ENCODE data around the gene VIPAS39. TPM values are rescaled to one million over a fixed set of nuclear protein-coding genes. Genes with fewer than 3 reads are reported as not detected.
A peak's percentile ranks its signal among the peaks of the same experiment; 100 is the strongest.

Gene VIPAS39
- total and polyA plus RNA-seq, 2 of the 4 experiments (the other 2 are of a cell fraction): 19.0 to 43.0 TPM

DNA sequence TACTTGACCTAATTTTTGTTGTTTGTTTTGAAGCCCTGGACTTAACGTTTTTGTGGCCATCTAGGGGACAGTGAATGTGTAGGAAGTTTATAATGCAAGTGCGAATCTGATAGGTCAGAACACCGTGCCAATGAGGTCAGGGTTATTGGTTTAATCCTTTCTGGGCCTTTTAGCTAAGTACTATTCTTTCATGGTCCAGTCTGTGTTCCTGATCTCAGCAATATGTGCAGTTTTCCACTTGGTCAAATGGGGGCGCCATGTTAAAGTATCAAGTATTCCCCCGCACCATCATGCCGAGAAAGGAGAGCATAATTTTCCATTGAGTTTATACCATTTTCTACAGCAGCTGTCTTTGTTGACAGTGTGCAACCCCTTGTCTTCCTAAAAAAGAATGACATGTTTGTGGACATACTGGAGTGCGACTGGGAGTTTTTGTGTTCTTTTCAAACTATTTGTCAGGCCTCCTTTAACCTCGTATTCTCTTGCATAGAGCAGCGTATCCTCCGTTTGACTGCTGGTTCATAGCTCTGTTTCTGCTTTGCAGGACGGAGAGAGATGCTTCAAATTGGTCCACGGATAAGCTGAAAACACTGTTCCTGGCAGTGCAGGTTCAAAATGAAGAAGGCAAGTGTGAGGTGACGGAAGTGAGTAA is 1.8 kb upstream of the VIPAS39 start:
- dilution Hi-C loops (cut with HindIII; ENCODE audit: low sequenced_read_pairs, unreplicated experiment): no loop called here
- POLR2A ChIA-PET (ENCODE audit: unreplicated experiment): interaction anchor here (0.5 to 1.0 kb wide), 2 partner anchors 138 to 143 kb away, joined by 3 to 6 read pairs; partner anchors contain the start of gene GSTZ1
- no TSS peak for BruUV-seq (replicated peaks)

More for the DNA sequence above, 1.8 kb upstream of the VIPAS39 start:
- H4K91ac ChIP-seq (ENCODE audit: insufficient read depth, low read depth, low read length): no peak overlapping the region
- H2BK120ac ChIP-seq (ENCODE audit: low read depth, low read length): no peak overlapping the region
- H2BK20ac ChIP-seq (ENCODE audit: low read depth, low read length): no peak overlapping the region
- H3K9ac ChIP-seq (ENCODE audit: low read depth, low read length): peak overlapping the region; percentile 96; the same call in 1 of the 2 replicates
- no peaks in the 10 kb centered on the region for H3K9me3 ChIP-seq (ENCODE audit: control insufficient read depth, insufficient read depth, low read length)
- H2BK5ac ChIP-seq (ENCODE audit: low read depth, low read length, poor library complexity, severe bottlenecking): no peak overlapping the region
- peak overlapping the region; percentile 95 for H3K4me2 ChIP-seq (ENCODE audit: low read depth, low read length)
- ATAC-seq (ENCODE audit: low read depth): peak; percentile 10; the same call in 1 of the 2 replicates
- DNase-seq: peak; percentile 77
- no peak overlapping the region for H4K5ac ChIP-seq (ENCODE audit: low read depth, low read length)
- 80% methylated on average over 3 of the region's 13 CpGs; no CpG with 5 or more reads in 1 of the 2 experiments for WGBS, 2 experiments (ENCODE audit: extremely low coverage in 2 of 2, insufficient read length in 1 of 2)
- H2AFZ ChIP-seq (replicated peaks; ENCODE audit: low read length, poor library complexity): no peak overlapping the region
- peaks cover 3% of the 10 kb centered on the region for H3K4me1 ChIP-seq (ENCODE audit: control insufficient read depth, insufficient read depth, low read length)
- peak; percentile 71 for TF ChIP-seq RAD21 (IDR thresholded peaks at IDR 0.05; ENCODE audit: low read length)
- TF ChIP-seq, protein P1, sequence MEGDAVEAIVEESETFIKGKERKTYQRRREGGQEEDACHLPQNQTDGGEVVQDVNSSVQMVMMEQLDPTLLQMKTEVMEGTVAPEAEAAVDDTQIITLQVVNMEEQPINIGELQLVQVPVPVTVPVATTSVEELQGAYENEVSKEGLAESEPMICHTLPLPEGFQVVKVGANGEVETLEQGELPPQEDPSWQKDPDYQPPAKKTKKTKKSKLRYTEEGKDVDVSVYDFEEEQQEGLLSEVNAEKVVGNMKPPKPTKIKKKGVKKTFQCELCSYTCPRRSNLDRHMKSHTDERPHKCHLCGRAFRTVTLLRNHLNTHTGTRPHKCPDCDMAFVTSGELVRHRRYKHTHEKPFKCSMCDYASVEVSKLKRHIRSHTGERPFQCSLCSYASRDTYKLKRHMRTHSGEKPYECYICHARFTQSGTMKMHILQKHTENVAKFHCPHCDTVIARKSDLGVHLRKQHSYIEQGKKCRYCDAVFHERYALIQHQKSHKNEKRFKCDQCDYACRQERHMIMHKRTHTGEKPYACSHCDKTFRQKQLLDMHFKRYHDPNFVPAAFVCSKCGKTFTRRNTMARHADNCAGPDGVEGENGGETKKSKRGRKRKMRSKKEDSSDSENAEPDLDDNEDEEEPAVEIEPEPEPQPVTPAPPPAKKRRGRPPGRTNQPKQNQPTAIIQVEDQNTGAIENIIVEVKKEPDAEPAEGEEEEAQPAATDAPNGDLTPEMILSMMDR (conservative IDR thresholded peaks at IDR 0.05; ENCODE audit: low read depth, low read length): peak; percentile 78
- TF ChIP-seq CHD1 (IDR thresholded peaks at IDR 0.05; ENCODE audit: low read depth, low read length): no peak
- no peak for TF ChIP-seq ELK1 (IDR thresholded peaks at IDR 0.05; ENCODE audit: borderline replicate concordance, low read depth, low read length)
- peak; percentile 75 for TF ChIP-seq SMC3 (IDR thresholded peaks at IDR 0.05; ENCODE audit: low read depth, low read length)
- TF ChIP-seq NFE2L2 (IDR thresholded peaks at IDR 0.05; ENCODE audit: low read depth, low read length): no peak
- TF ChIP-seq CEBPB (IDR thresholded peaks at IDR 0.05; ENCODE audit: low read depth, low read length): no peak
- H3K4me3 ChIP-seq (ENCODE audit: insufficient read depth, low read depth, low read length): peak overlapping the region; percentile 60; the same call in 1 of the 2 replicates
- peaks cover 14% of the 10 kb centered on the region; the same call in 1 of the 2 replicates for H4K20me1 ChIP-seq (ENCODE audit: insufficient read depth, low read length)
- no peak overlapping the region for H3K18ac ChIP-seq (ENCODE audit: low read depth, low read length)
- intact Hi-C loops (cut with micrococcal nuclease) (loop anchor here (1.0 to 10.0 kb wide), 7 partner anchors 57 to 343 kb away; partner anchors contain the start of genes ADCK1, GSTZ1, POMT2 and SPTLC2), in situ Hi-C loops (cut with MboI; ENCODE audit: low sequenced_read_pairs) (no loop called here)
- H3K79me1 ChIP-seq (ENCODE audit: low read depth in 1 of 2, low read length in 2 of 2): peaks cover 18 to 54% of the 10 kb centered on the region in 2 experiments; a peak in 3 of 4 replicates
- H3K14ac ChIP-seq (replicated peaks; ENCODE audit: low read depth, low read length): no peak overlapping the region
- H3K56ac ChIP-seq (ENCODE audit: extremely low read depth, insufficient read depth, low read length): 0 out of 2 replicates have a peak overlapping the region, but pooled peaks have one; percentile 11
- H3K23ac ChIP-seq (ENCODE audit: low read depth, low read length): peak overlapping the region; percentile 8; the same call in 1 of the 2 replicates
- H3K27ac ChIP-seq (ENCODE audit: insufficient read depth, low read length): no peak overlapping the region
- no peak overlapping the region for H2AK9ac ChIP-seq (replicated peaks; ENCODE audit: low read depth, low read length, poor library complexity)
- no peak overlapping the region for H3K4ac ChIP-seq (ENCODE audit: low read depth, low read length)
- H2AK5ac ChIP-seq (ENCODE audit: low read depth, low read length): no peak overlapping the region
- H3K36me3 ChIP-seq (ENCODE audit: control insufficient read depth, insufficient read depth, low read length): peaks cover 29% of the 10 kb centered on the region
- CTCF ChIA-PET: interaction anchor here (0.7 to 1.3 kb wide), 10 partner anchors 9 to 236 kb away, joined by 3 to 8 read pairs (median 3); no protein-coding TSS in a partner anchor
- no peak overlapping the region for H4K8ac ChIP-seq (ENCODE audit: low read depth in 2 of 2, low read length in 2 of 2)
- H3K27me3 ChIP-seq (ENCODE audit: control insufficient read depth, insufficient read depth, low read length): no peaks in the 10 kb centered on the region
- H3K9me1 ChIP-seq (ENCODE audit: insufficient read depth, low read length): peaks cover 2% of the 10 kb centered on the region; the same call in 1 of the 2 replicates
- no peak overlapping the region for H2BK15ac ChIP-seq (ENCODE audit: low read depth, low read length)
